Hepatocyte (in vitro differentiated cells): Measurements from ENCODE around the gene AVPR2.

Source experiments
- CTCF ChIP-seq: fragments of 200-600 bp; sonication (generic); IDR thresholded peaks from 2 replicates; pipeline ENCODE4 v1.5.1; 2016; ENCODE audit warnings: antibody characterized with exemption, mild to moderate bottlenecking; ENCODE audit not compliant: poor library complexity
- EZH2 ChIP-seq: fragments of 200-600 bp; sonication (generic); IDR thresholded peaks from 2 replicates; pipeline ENCODE4 v1.6.1; 2016; ENCODE audit warnings: antibody characterized with exemption, mild to moderate bottlenecking, borderline replicate concordance
- EZH2phosphoT487 ChIP-seq: fragments of 200-600 bp; sonication (generic); IDR thresholded peaks from one replicate; pipeline ENCODE4 v1.6.1; 2018; ENCODE audit warnings: antibody characterized with exemption, mild to moderate bottlenecking, low read depth, moderate library complexity; ENCODE audit not compliant: unreplicated experiment, severe bottlenecking

DNA sequence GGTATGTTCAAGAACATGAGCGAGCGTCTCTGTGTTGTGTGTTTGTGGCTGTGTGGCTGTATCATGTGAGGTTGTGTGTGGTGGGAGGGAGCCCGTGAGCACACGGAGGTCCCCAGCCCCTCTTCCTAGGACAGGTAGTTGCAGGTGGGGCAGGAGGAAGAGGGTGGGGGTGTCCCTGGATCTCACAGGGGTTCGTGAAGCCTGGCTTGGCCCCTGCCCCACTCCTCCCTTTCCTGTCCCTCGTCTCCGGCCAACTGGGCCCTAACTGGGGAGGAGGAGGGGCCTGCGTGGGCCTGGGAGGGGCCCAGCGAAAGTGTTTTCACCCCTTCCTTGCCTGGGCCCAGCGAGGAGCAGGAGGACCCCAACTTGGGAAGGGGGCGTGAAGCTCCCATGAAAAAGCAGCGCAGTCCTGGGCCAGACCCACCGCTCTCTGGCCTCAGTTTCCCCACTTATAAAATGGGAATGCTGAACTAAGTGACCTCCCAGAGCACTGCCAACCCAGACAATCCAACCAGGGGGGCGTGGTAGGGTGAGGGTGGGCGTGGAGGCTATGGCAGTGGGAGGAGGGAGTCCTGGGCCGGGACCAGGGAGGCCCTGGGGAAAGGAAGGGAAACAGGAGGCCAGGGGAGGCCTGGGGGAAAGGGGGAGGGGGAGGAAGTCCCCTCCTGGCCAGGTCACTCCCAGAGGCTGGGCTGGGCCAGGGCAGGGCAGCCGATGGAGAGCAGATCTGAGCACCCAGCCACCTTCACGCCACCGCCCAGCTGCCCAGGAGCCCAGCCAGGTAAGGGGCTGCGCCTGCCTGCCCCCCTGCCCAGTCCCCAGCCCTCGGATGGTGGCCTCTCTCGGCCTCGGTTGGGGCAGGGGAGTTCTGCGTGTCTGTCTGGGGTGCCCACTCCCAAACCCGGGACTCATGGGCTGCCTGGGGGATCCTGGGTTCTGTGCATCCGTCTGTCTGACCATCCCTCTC lies at the start of gene AVPR2:
- TF ChIP-seq CTCF (no peak), EZH2phosphoT487 (no peak), EZH2 (no peak)
